PC-9 (cell line): ENCODE data around the gene KMT5C.

Experiments
- CTCF ChIP-seq: fragments of 200-600 bp; sonication (generic); conservative IDR thresholded peaks from 2 replicates; pipeline ENCODE4 v1.6.1; 2017; ENCODE audit warnings: mixed run types, antibody characterized with exemption, mild to moderate bottlenecking, moderate library complexity
- EZH2 ChIP-seq: fragments of 200-600 bp; sonication (generic); IDR thresholded peaks from 2 replicates; pipeline ENCODE4 v1.8.0; 2017; ENCODE audit warnings: antibody characterized with exemption, low read depth

- TF ChIP-seq CTCF (no peak), EZH2 (no peak)
Measured at GRCh38 chr19:55355213-55355821, 15.6 kb downstream of the KMT5C start.
